Panc1 (cell line): ENCODE data around the gene TRAPPC6A. TPM values are rescaled to one million over a fixed set of nuclear protein-coding genes. Genes with fewer than 3 reads are reported as not detected.

Source experiments
- ATAC-seq: fragments of 200-7000 bp; cut with Tn5 transposase; 2 replicates; pipeline ENCODE4 v1.9.1; 2020; ENCODE audit warnings: mild to moderate bottlenecking, moderate library complexity
- BruUV-seq: library from RNA; stranded (reverse); fragments of 400-500 nt; replicated peaks from 2 replicates; lab custom pipeline; 2021; lab: Mats Ljungman, UMichigan
- CTCF ChIA-PET: fragments of 300-600 bp; sonication (Branson Sonifier 250); formaldehyde crosslinking; loops from one replicate; lab custom pipeline; 2022; ENCODE audit warnings: antibody characterized with exemption; lab: Charles Lee
- POLR2A ChIA-PET: fragments of 300-600 bp; sonication (Branson Sonifier 250); formaldehyde crosslinking; loops from one replicate; lab custom pipeline; 2022; ENCODE audit warnings: antibody characterized with exemption; lab: Charles Lee
- DNase-seq: peaks from one replicate; pipeline ENCODE4 v3.0.0-alpha.2; 2010; ENCODE audit warnings: low read depth, low spot score
- H3K27ac ChIP-seq: 2 replicates; pipeline ENCODE4 v1.5.1; 2011; ENCODE audit warnings: mild to moderate bottlenecking, low read length, inconsistent platforms
- H3K27me3 ChIP-seq: fragments of 200-500 bp; sonication (Bioruptor generic); 2 replicates; pipeline ENCODE4 v1.6.0; 2014; ENCODE audit warnings: low read length, inconsistent platforms; ENCODE audit not compliant: control insufficient read depth, insufficient read depth
- H3K36me3 ChIP-seq: fragments of 200-500 bp; sonication (Bioruptor generic); 2 replicates; pipeline ENCODE4 v1.5.1; 2014; ENCODE audit warnings: inconsistent platforms, mild to moderate bottlenecking, low read length, moderate library complexity; ENCODE audit not compliant: control insufficient read depth, insufficient read depth
- H3K4me1 ChIP-seq: 2 replicates; pipeline ENCODE4 v1.5.1; 2011; ENCODE audit warnings: inconsistent platforms, mild to moderate bottlenecking, low read length, moderate library complexity; ENCODE audit not compliant: control insufficient read depth, insufficient read depth
- H3K4me3 ChIP-seq, 2 experiments: 2 replicates each; pipeline ENCODE4 v1.5.1; 2011 to 2012; ENCODE audit warnings: low read depth in 2 of 2, low read length in 2 of 2, mild to moderate bottlenecking in 2 of 2, inconsistent platforms in 1 of 2, moderate library complexity in 1 of 2
- H3K9me3 ChIP-seq: fragments of 200-500 bp; sonication (Bioruptor generic); 2 replicates; pipeline ENCODE4 v1.5.1; 2014; ENCODE audit warnings: low read depth, mild to moderate bottlenecking, inconsistent platforms, low read length, moderate library complexity; ENCODE audit not compliant: control insufficient read depth, insufficient read depth
- POLR2AphosphoS5 ChIP-seq: IDR thresholded peaks from 2 replicates; pipeline ENCODE4 v1.6.1; 2012; ENCODE audit warnings: mild to moderate bottlenecking, low read depth, low read length, moderate library complexity
- SIN3A ChIP-seq: IDR thresholded peaks from 2 replicates; pipeline ENCODE4 v1.6.1; 2012; ENCODE audit warnings: low read depth, mild to moderate bottlenecking, low read length, moderate library complexity, borderline replicate concordance; ENCODE audit not compliant: insufficient read depth
- TCF7L2 ChIP-seq: IDR thresholded peaks from 2 replicates; pipeline ENCODE4 v1.6.1; 2011; ENCODE audit warnings: mild to moderate bottlenecking, low read depth, low read length, inconsistent platforms
- in situ Hi-C: cut with HindIII; loops from 2 replicates; pipeline ENCODE4 v1.10.0; 2016; ENCODE audit warnings: low sequenced_read_pairs, low pct_unique_long_range_greater_than_20kb
- intact Hi-C: fragments of 100-400 bp; cut with micrococcal nuclease; formaldehyde crosslinking; loops from one replicate; pipeline ENCODE4 v1.10.0; 2022; ENCODE audit not compliant: unreplicated experiment
- total RNA-seq: library from RNA; stranded (reverse); gene quantifications from one replicate; pipeline ENCODE4 v1.2.1, GENCODE V29; 2021; ENCODE audit not compliant: unreplicated experiment
- TF ChIP-seq, protein P1 (sequence below): fragments of 450-650 bp; IDR thresholded peaks from 2 replicates; pipeline ENCODE4 v1.5.1; 2017; ENCODE audit warnings: mild to moderate bottlenecking
- TF ChIP-seq, protein P2 (sequence below), 2 experiments: IDR thresholded peaks; 2 replicates each; pipeline ENCODE4 v1.6.1; 2011 to 2012; ENCODE audit warnings: low read depth in 2 of 2, control low read depth in 1 of 2, low read length in 1 of 2, mild to moderate bottlenecking in 1 of 2, moderate library complexity in 1 of 2; ENCODE audit not compliant: insufficient read depth in 1 of 2

TRAPPC6A gene
- total RNA-seq, 1 experiment from 2014 or later, result 24.7 TPM

DNA sequence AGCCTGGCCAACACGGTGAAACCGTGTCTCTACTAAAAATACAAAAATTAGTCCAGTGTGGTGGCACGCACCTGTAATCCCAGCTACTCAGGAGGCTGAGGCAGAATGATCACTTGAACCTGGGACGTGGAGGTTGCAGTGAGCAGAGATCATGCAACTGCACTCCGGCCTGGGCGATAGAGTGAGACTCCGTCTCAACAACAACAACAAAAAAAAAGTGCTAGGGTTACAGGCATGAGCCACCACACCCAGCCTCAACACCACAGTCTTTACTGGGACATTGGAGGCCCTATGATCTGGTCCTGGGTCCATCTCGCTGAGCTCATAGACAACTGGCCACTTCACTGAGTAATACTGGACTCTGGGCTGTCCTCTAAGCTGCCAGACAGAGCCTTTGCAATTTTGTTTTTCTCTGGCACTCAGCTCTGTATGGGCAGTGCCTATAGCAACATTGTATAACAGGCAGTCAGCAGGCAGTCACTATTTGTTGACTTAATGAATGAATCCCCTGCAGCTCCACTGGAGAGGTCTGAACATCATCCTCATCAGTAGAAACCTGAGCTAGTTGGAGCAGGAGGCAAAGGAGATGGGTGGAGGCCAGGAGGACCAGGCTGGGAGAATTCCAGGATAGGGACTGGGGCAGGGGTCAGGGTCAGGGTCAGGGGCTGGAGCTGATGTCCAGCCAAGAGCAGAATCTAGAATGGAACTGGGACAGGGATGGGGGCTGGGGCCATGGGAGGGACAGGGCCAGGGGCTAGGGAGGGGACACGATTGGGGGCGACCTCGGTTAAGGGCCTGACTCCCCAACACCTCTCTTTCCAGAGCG lies 8.7 kb upstream of the TRAPPC6A start:
- Histone ChIP-seq H3K27ac (no peak overlapping the region), H3K4me1 (no peaks in the 10 kb centered on the region), H3K9me3 (no peaks in the 10 kb centered on the region), H3K36me3 (no peaks in the 10 kb centered on the region), H3K27me3 (no peaks in the 10 kb centered on the region), H3K4me3 (no peak overlapping the region)
- intact Hi-C loops, result no loop called here
- DNase-seq, result no peak
- no TSS peak for BruUV-seq
- in situ Hi-C loops, result no loop called here
- ATAC-seq, result peak; percentile 72
- no peak for TF ChIP-seq SIN3A
- TF ChIP-seq POLR2AphosphoS5, result no peak
- no peak for TF ChIP-seq TCF7L2
- TF ChIP-seq, protein P1, sequence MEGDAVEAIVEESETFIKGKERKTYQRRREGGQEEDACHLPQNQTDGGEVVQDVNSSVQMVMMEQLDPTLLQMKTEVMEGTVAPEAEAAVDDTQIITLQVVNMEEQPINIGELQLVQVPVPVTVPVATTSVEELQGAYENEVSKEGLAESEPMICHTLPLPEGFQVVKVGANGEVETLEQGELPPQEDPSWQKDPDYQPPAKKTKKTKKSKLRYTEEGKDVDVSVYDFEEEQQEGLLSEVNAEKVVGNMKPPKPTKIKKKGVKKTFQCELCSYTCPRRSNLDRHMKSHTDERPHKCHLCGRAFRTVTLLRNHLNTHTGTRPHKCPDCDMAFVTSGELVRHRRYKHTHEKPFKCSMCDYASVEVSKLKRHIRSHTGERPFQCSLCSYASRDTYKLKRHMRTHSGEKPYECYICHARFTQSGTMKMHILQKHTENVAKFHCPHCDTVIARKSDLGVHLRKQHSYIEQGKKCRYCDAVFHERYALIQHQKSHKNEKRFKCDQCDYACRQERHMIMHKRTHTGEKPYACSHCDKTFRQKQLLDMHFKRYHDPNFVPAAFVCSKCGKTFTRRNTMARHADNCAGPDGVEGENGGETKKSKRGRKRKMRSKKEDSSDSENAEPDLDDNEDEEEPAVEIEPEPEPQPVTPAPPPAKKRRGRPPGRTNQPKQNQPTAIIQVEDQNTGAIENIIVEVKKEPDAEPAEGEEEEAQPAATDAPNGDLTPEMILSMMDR, result no peak
- TF ChIP-seq, protein P2, sequence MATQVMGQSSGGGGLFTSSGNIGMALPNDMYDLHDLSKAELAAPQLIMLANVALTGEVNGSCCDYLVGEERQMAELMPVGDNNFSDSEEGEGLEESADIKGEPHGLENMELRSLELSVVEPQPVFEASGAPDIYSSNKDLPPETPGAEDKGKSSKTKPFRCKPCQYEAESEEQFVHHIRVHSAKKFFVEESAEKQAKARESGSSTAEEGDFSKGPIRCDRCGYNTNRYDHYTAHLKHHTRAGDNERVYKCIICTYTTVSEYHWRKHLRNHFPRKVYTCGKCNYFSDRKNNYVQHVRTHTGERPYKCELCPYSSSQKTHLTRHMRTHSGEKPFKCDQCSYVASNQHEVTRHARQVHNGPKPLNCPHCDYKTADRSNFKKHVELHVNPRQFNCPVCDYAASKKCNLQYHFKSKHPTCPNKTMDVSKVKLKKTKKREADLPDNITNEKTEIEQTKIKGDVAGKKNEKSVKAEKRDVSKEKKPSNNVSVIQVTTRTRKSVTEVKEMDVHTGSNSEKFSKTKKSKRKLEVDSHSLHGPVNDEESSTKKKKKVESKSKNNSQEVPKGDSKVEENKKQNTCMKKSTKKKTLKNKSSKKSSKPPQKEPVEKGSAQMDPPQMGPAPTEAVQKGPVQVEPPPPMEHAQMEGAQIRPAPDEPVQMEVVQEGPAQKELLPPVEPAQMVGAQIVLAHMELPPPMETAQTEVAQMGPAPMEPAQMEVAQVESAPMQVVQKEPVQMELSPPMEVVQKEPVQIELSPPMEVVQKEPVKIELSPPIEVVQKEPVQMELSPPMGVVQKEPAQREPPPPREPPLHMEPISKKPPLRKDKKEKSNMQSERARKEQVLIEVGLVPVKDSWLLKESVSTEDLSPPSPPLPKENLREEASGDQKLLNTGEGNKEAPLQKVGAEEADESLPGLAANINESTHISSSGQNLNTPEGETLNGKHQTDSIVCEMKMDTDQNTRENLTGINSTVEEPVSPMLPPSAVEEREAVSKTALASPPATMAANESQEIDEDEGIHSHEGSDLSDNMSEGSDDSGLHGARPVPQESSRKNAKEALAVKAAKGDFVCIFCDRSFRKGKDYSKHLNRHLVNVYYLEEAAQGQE (IDR thresholded peaks at IDR 0.05; ENCODE audit: insufficient read depth in 1 of 2, low read depth in 2 of 2, low read length in 1 of 2), result no peak
- CTCF ChIA-PET, result interaction anchor here (0.8 kb wide), 1 partner anchor 60 kb away, joined by 3 read pairs; no protein-coding TSS in a partner anchor
- POLR2A ChIA-PET, result interaction anchor here (0.6 kb wide), 2 partner anchors 27 to 543 kb away, joined by 4 to 8 read pairs; partner anchors contain the start of gene PVR

DNA sequence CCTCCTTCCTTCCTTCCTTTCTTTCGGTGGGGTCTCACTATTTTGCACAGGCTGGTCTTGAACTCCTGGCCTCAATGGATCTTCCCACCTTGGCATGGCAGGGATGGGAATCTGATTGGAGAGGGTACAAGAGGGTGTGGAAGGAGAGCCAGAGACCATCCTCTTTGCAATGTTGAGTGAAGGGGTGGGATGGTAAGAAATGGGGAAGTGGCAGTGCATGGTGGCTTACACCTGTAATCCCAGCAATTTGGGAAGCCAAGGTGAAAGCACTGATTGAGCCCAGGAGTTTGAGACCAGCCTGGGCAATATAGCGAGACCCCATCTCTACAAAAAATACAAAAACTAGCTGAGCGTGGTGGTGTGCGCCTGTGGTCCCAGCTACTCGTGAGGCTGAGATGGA lies 6.1 kb upstream of the TRAPPC6A start:
- CTCF ChIA-PET, result no interaction called here
- TF ChIP-seq, protein P2 (IDR thresholded peaks at IDR 0.05; ENCODE audit: insufficient read depth in 1 of 2, low read depth in 2 of 2, low read length in 1 of 2), result no peak
- ATAC-seq, result no peak

More for the DNA sequence above, 6.1 kb upstream of the TRAPPC6A start:
- POLR2A ChIA-PET, result no interaction called here
- BruUV-seq, result no TSS peak
- H3K4me3 ChIP-seq, result no peak overlapping the region
- no peaks in the 10 kb centered on the region for H3K27me3 ChIP-seq
- no peak overlapping the region for H3K27ac ChIP-seq
- no peak for DNase-seq
- in situ Hi-C loops (no loop called here), intact Hi-C loops (no loop called here)
- no peaks in the 10 kb centered on the region for H3K9me3 ChIP-seq
- no peaks in the 10 kb centered on the region for H3K4me1 ChIP-seq
- no peaks in the 10 kb centered on the region for H3K36me3 ChIP-seq
